GM19239 (cell line): ENCODE results near the gene IL17RE.
"Not testable (repeated sequence)": the region's sequence is repeated elsewhere in the genome, so short reads cannot be mapped to it uniquely, and the experiment has no call there.

Source experiments
- DNase-seq: peaks from one replicate; pipeline ENCODE4 v3.0.0; 2011; ENCODE audit warnings: low spot score; ENCODE audit not compliant: insufficient read length
- FAIRE-seq: peaks from 2 replicates; lab custom pipeline; 2011; peaks lifted over from hg19 to GRCh38; lab: Jason Lieb, UNC

IL17RE gene

GRCh38 chr3:9879830-9880549, 22.7 kb upstream of the IL17RE start, which contains the start of gene CIDEC:
TSS of gene CIDEC (minus strand) at chr3:9880253. CDS start at chr3:9878486, 1,767 bp downstream.
- no peak for DNase-seq
- FAIRE-seq = no peak

- no peak for FAIRE-seq
Measured at GRCh38 chr3:9881441-9881840, 21.2 kb upstream of the IL17RE start.

GRCh38 chr3:9883706-9884554, 18.7 kb upstream of the IL17RE start:
- DNase-seq = no peak
- FAIRE-seq = no peak

More at GRCh38 chr3:9881441-9881840, 21.2 kb upstream of the IL17RE start:
- DNase-seq = no peak

GRCh38 chr3:9884555-9885165, 18.0 kb upstream of the IL17RE start:
- FAIRE-seq (no peak), DNase-seq (no peak)

GRCh38 chr3:9886328-9886727, 16.3 kb upstream of the IL17RE start:
- DNase-seq (no peak), FAIRE-seq (no peak)

- FAIRE-seq = no peak
- DNase-seq = no peak
Measured at GRCh38 chr3:9887480-9887879, 15.2 kb upstream of the IL17RE start.

GRCh38 chr3:9888540-9888939, 14.1 kb upstream of the IL17RE start:
- DNase-seq (no peak), FAIRE-seq (no peak)

- DNase-seq = no peak
- FAIRE-seq = no peak
Measured at GRCh38 chr3:9889405-9889804, 13.2 kb upstream of the IL17RE start.

- peak; percentile 82 for DNase-seq
Measured at GRCh38 chr3:9890249-9891071, 12.2 kb upstream of the IL17RE start, which contains the start of gene JAGN1. TSS of gene JAGN1 (plus strand) at chr3:9890610. CDS start at chr3:9890723, 113 bp downstream.

GRCh38 chr3:9891072-9891622, 11.5 kb upstream of the IL17RE start:
- DNase-seq (no peak), FAIRE-seq (no peak)

More at GRCh38 chr3:9890249-9891071, 12.2 kb upstream of the IL17RE start, which contains the start of gene JAGN1:
- FAIRE-seq = peak; percentile 59

GRCh38 chr3:9893739-9894138, 8.9 kb upstream of the IL17RE start:
- DNase-seq = no peak
- FAIRE-seq = no peak

- DNase-seq = not testable (repeated sequence)
- FAIRE-seq = peak; percentile 26
Measured at GRCh38 chr3:9895715-9896114, 6.9 kb upstream of the IL17RE start.

GRCh38 chr3:9896755-9897407, 5.8 kb upstream of the IL17RE start:
- FAIRE-seq, DNase-seq: not testable (repeated sequence)

GRCh38 chr3:9897408-9898372, 5.0 kb upstream of the IL17RE start:
- peak; percentile 52 for FAIRE-seq
- DNase-seq = no peak

- no peak for DNase-seq
- no peak for FAIRE-seq
Measured at GRCh38 chr3:9898467-9899241, 4.0 kb upstream of the IL17RE start.

GRCh38 chr3:9899289-9899791, 3.3 kb upstream of the IL17RE start:
- DNase-seq (no peak), FAIRE-seq (no peak)

- not testable (repeated sequence) for FAIRE-seq, DNase-seq
Measured at GRCh38 chr3:9900965-9901415, 1.7 kb upstream of the IL17RE start.
